GM12875 (cell line): ENCODE measurements around the gene DNAH9.

Experiments used
- H3K4me3 ChIP-seq: one replicate; pipeline ENCODE4 v1.5.1; 2011; ENCODE audit warnings: low read depth, low read length, control low read depth
- CTCF ChIP-seq: IDR thresholded peaks from 2 replicates; pipeline ENCODE4 v1.5.1; 2011; ENCODE audit warnings: low read depth, mild to moderate bottlenecking, control low read depth, inconsistent platforms, low read length, moderate library complexity, borderline replicate concordance; ENCODE audit not compliant: insufficient read depth

Gene DNAH9

GRCh38 chr17:11693284-11693683, 95.0 kb downstream of the DNAH9 start:
- TF ChIP-seq CTCF: no peak

GRCh38 chr17:11700668-11701067, 102.4 kb downstream of the DNAH9 start:
- no peak for TF ChIP-seq CTCF
- H3K4me3 ChIP-seq: no peak overlapping the region

More at GRCh38 chr17:11693284-11693683, 95.0 kb downstream of the DNAH9 start:
- H3K4me3 ChIP-seq: no peak overlapping the region

GRCh38 chr17:11701911-11702310, 103.6 kb downstream of the DNAH9 start:
- TF ChIP-seq CTCF: no peak
- H3K4me3 ChIP-seq: no peak overlapping the region

GRCh38 chr17:11704041-11704440, 105.8 kb downstream of the DNAH9 start:
- no peak overlapping the region for H3K4me3 ChIP-seq
- TF ChIP-seq CTCF: no peak

GRCh38 chr17:11705111-11705510, 106.8 kb downstream of the DNAH9 start:
- no peak overlapping the region for H3K4me3 ChIP-seq
- TF ChIP-seq CTCF: no peak

- H3K4me3 ChIP-seq: no peak overlapping the region
- TF ChIP-seq CTCF: no peak
These were observed 109.3 kb downstream of the DNAH9 start for GRCh38 chr17:11707586-11707985.

- no peak for TF ChIP-seq CTCF
- no peak overlapping the region for H3K4me3 ChIP-seq
These were observed 114.2 kb downstream of the DNAH9 start for GRCh38 chr17:11712456-11712855.
